GM23248 (cell line): Measurements from ENCODE around the gene HOXB3.

Experiments used
- EZH2 ChIP-seq: fragments of 200-600 bp; sonication (generic); IDR thresholded peaks from 2 replicates; pipeline ENCODE4 v1.6.1; 2018; ENCODE audit warnings: antibody characterized with exemption, mild to moderate bottlenecking; ENCODE audit not compliant: insufficient read depth, poor library complexity, severe bottlenecking
- EZH2phosphoT487 ChIP-seq: fragments of 200-600 bp; sonication (generic); IDR thresholded peaks from 2 replicates; pipeline ENCODE4 v1.6.1; 2018; ENCODE audit warnings: antibody characterized with exemption, moderate library complexity, mild to moderate bottlenecking, low read depth; ENCODE audit not compliant: insufficient read depth

GRCh38 chr17:48566717-48567116, 23.3 kb downstream of the HOXB3 start:
- TF ChIP-seq EZH2 (no peak), EZH2phosphoT487 (no peak)
